ENCODE data around the gene ZC3H11A. TPM values are rescaled to one million over a fixed set of nuclear protein-coding genes. Genes with fewer than 3 reads are reported as not detected.

ZC3H11A gene
- total RNA-seq, 1 experiment from 2014 or later: 95.9 TPM

DNA sequence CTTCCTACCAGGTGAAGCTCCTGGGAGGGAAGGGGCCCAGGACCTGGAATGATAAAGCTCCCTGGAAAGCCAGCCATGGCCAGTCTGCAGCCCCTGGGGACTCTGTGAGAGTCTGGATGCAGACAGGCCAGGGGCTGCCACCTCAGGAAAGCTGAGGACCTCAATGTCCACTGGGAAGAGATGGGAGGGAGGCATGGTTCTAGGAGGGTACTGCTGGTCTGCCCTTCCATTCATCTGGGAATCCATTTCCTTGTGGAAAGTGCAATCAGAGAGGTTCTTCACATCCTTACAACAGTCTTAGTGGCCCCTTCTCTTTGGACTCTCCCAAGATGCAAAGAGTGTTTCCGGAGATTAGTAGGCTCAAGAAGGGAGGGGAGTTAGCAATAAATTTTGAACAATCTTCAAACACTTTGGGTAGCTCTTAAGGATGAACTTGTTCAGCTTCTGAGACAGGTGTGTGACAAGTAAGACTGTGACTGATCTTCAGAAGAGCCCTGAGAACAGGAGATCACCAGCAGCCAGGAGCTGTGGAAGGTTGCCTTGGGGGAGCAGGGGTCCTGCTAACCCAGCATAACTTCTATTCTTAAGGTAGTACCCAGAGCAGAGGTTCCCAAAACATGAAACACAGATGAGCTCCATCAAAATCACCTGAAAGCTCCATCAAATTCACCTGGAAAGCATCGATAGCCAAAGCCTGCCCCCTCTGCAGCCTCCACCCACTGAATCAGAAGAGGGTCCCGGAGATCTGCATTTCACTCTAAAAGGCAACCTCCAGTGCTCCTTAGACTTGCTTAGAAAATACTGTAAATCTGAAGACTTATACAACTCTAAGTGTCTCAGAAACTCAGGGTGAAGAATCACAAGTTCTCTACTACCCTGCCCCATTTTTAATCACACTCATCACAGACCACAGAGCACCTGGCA lies 31.1 kb upstream of the ZC3H11A start:
- Histone ChIP-seq H3K4me2 (ENCODE audit: insufficient read depth, insufficient read length, low read length) (no peak overlapping the region), H3K56ac (ENCODE audit: insufficient read length, low read depth, low read length) (no peak overlapping the region), H3K18ac (ENCODE audit: insufficient read length, low read depth, low read length) (no peak overlapping the region), H4K8ac (replicated peaks; ENCODE audit: insufficient read length, low read depth, low read length) (no peak overlapping the region), H4K91ac (ENCODE audit: insufficient read length, low read depth, low read length) (no peak overlapping the region), H3K4me1 (ENCODE audit: insufficient read depth, low read length) (no peaks in the 10 kb centered on the region), H3T11ph (ENCODE audit: low read length) (no peak overlapping the region), H3K14ac (ENCODE audit: insufficient read depth, low read length) (no peak overlapping the region), H2AFZ (ENCODE audit: low read length) (no peak overlapping the region), H3K27ac (ENCODE audit: insufficient read length, low read depth, low read length) (no peak overlapping the region), H3K79me2 (ENCODE audit: insufficient read depth, low read length) (no peaks in the 10 kb centered on the region), H3K4ac (ENCODE audit: low read depth, low read length) (no peak overlapping the region), H2BK120ac (ENCODE audit: low read depth, low read length, poor library complexity, severe bottlenecking) (no peak overlapping the region), H3K23ac (ENCODE audit: insufficient read length, low read depth, low read length) (no peak overlapping the region), H2BK15ac (ENCODE audit: low read depth, low read length) (no peak overlapping the region), H3K27me3 (ENCODE audit: insufficient read depth, low read length) (no peaks in the 10 kb centered on the region), H2BK5ac (ENCODE audit: insufficient read length, low read length) (no peak overlapping the region), H4K20me1 (ENCODE audit: control insufficient read depth, insufficient read depth, insufficient read length) (no peaks in the 10 kb centered on the region), H2BK12ac (ENCODE audit: insufficient read length, low read depth, low read length) (no peak overlapping the region), H3K23me2 (ENCODE audit: insufficient read length, low read depth, low read length, poor library complexity, severe bottlenecking) (no peaks in the 10 kb centered on the region), H3K9ac (ENCODE audit: extremely low read depth, insufficient read length, low read length) (no peak overlapping the region), H2BK20ac (ENCODE audit: low read depth, low read length, poor library complexity, severe bottlenecking) (no peak overlapping the region), H4K5ac (ENCODE audit: insufficient read length, low read depth, low read length) (no peak overlapping the region), H3K79me1 (ENCODE audit: insufficient read depth, low read depth, low read length, poor library complexity, severe bottlenecking) (no peaks in the 10 kb centered on the region), H3K9me3 (ENCODE audit: control insufficient read depth, low read depth, low read length) (no peaks in the 10 kb centered on the region), H2AK5ac (ENCODE audit: insufficient read length, low read length) (no peak overlapping the region)
- H3K27ac Mint-ChIP-seq: no peak overlapping the region
- H3K27me3 Mint-ChIP-seq (ENCODE audit: low read depth): no peaks in the 10 kb centered on the region
- no peaks in the 10 kb centered on the region for H3K9me3 Mint-ChIP-seq
- H3K36me3 Mint-ChIP-seq (ENCODE audit: insufficient read depth in 1 of 3, low read depth in 3 of 3): no peaks in the 10 kb centered on the region
- peaks cover 2 to 3% of the 10 kb centered on the region in 2 experiments; a peak in 2 of 4 replicates for H3K4me1 Mint-ChIP-seq
- TF ChIP-seq, protein P1, sequence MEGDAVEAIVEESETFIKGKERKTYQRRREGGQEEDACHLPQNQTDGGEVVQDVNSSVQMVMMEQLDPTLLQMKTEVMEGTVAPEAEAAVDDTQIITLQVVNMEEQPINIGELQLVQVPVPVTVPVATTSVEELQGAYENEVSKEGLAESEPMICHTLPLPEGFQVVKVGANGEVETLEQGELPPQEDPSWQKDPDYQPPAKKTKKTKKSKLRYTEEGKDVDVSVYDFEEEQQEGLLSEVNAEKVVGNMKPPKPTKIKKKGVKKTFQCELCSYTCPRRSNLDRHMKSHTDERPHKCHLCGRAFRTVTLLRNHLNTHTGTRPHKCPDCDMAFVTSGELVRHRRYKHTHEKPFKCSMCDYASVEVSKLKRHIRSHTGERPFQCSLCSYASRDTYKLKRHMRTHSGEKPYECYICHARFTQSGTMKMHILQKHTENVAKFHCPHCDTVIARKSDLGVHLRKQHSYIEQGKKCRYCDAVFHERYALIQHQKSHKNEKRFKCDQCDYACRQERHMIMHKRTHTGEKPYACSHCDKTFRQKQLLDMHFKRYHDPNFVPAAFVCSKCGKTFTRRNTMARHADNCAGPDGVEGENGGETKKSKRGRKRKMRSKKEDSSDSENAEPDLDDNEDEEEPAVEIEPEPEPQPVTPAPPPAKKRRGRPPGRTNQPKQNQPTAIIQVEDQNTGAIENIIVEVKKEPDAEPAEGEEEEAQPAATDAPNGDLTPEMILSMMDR (conservative IDR thresholded peaks at IDR 0.05): no peak
- WGBS (ENCODE audit: extremely low coverage, insufficient read length, low lambda C conversion rate): no CpG with 5 or more reads among the region's 3 CpGs
- DNase-seq: no peak
- H3K4me3 Mint-ChIP-seq: no peak overlapping the region

All from H9 (cell line).